KMS-11 (cell line): ENCODE results near the gene EPG5.

Experiments
- H2AFZ ChIP-seq: fragments of 200-600 bp; sonication (generic); 2 replicates; pipeline ENCODE4 v1.6.1; 2016; ENCODE audit warnings: antibody characterized with exemption, mixed run types, low read depth
- H3K27ac ChIP-seq: fragments of 200-600 bp; sonication (generic); 2 replicates; pipeline ENCODE4 v1.6.1; 2016; ENCODE audit warnings: mild to moderate bottlenecking, mixed run types
- H3K27me3 ChIP-seq: fragments of 200-600 bp; sonication (generic); 2 replicates; pipeline ENCODE4 v1.6.1; 2017; ENCODE audit warnings: mild to moderate bottlenecking, low read depth, mixed run types, moderate library complexity; ENCODE audit not compliant: insufficient read depth
- H3K36me3 ChIP-seq: fragments of 200-600 bp; sonication (generic); 2 replicates; pipeline ENCODE4 v1.6.1; 2017; ENCODE audit warnings: mild to moderate bottlenecking, mixed run types; ENCODE audit not compliant: insufficient read depth
- H3K4me1 ChIP-seq: fragments of 200-600 bp; sonication (generic); 2 replicates; pipeline ENCODE4 v1.6.1; 2016; ENCODE audit warnings: mild to moderate bottlenecking, low read depth, mixed run types; ENCODE audit not compliant: poor library complexity, severe bottlenecking
- H3K4me2 ChIP-seq: fragments of 200-600 bp; sonication (generic); 2 replicates; pipeline ENCODE4 v1.7.0; 2016; ENCODE audit warnings: mild to moderate bottlenecking, mixed run types
- H3K4me3 ChIP-seq: fragments of 200-600 bp; sonication (generic); IDR thresholded peaks from 2 replicates; pipeline ENCODE4 v1.6.1; 2017; ENCODE audit warnings: low read depth, low read length, mixed read lengths; ENCODE audit not compliant: insufficient read depth
- H3K79me2 ChIP-seq: fragments of 200-600 bp; sonication (generic); 2 replicates; pipeline ENCODE4 v1.6.1; 2016; ENCODE audit warnings: low read depth, mixed run types; ENCODE audit not compliant: insufficient read depth
- H3K9ac ChIP-seq: fragments of 200-600 bp; sonication (generic); 2 replicates; pipeline ENCODE4 v1.6.1; 2016; ENCODE audit warnings: mild to moderate bottlenecking, mixed run types
- H4K20me1 ChIP-seq: fragments of 200-600 bp; sonication (generic); 2 replicates; pipeline ENCODE4 v1.6.1; 2016; ENCODE audit warnings: mild to moderate bottlenecking, mixed run types; ENCODE audit not compliant: insufficient read depth
- CTCF ChIP-seq: fragments of 200-600 bp; sonication (generic); conservative IDR thresholded peaks from 2 replicates; pipeline ENCODE4 v1.6.1; 2017; ENCODE audit warnings: low read depth, mild to moderate bottlenecking, antibody characterized with exemption, low read length, moderate library complexity, mixed read lengths

EPG5 gene

GRCh38 chr18:45913276-45913675, 53.9 kb downstream of the EPG5 start:
- H2AFZ ChIP-seq, result no peak overlapping the region
- peaks cover 5% of the 10 kb centered on the region; the same call in 1 of the 2 replicates for H3K36me3 ChIP-seq

GRCh38 chr18:45910405-45911023, 56.6 kb downstream of the EPG5 start:
- no peak overlapping the region for H3K27ac ChIP-seq
- no peak overlapping the region for H2AFZ ChIP-seq
- peak; percentile 97 for TF ChIP-seq CTCF
- H3K79me2 ChIP-seq, result no peaks in the 10 kb centered on the region
- no peaks in the 10 kb centered on the region for H3K4me1 ChIP-seq
- no peaks in the 10 kb centered on the region for H3K27me3 ChIP-seq
- H3K36me3 ChIP-seq, result peaks cover 5% of the 10 kb centered on the region; the same call in 1 of the 2 replicates
- no peak overlapping the region for H3K9ac ChIP-seq
- H4K20me1 ChIP-seq, result no peaks in the 10 kb centered on the region
- H3K4me3 ChIP-seq, result no peak overlapping the region
- no peak overlapping the region for H3K4me2 ChIP-seq

More at GRCh38 chr18:45913276-45913675, 53.9 kb downstream of the EPG5 start:
- H3K4me3 ChIP-seq, result no peak overlapping the region
- H3K27me3 ChIP-seq, result no peaks in the 10 kb centered on the region
- H3K9ac ChIP-seq, result no peak overlapping the region
- no peaks in the 10 kb centered on the region for H4K20me1 ChIP-seq
- no peak overlapping the region for H3K27ac ChIP-seq
- H3K4me2 ChIP-seq, result no peak overlapping the region
- no peak for TF ChIP-seq CTCF
- no peaks in the 10 kb centered on the region for H3K4me1 ChIP-seq
- H3K79me2 ChIP-seq, result no peaks in the 10 kb centered on the region

- no peak overlapping the region for H3K4me2 ChIP-seq
- no peaks in the 10 kb centered on the region for H3K36me3 ChIP-seq
- H3K27ac ChIP-seq, result no peak overlapping the region
- H3K4me3 ChIP-seq, result no peak overlapping the region
- no peak for TF ChIP-seq CTCF
- H3K4me1 ChIP-seq, result no peaks in the 10 kb centered on the region
- H3K79me2 ChIP-seq, result no peaks in the 10 kb centered on the region
- H4K20me1 ChIP-seq, result no peaks in the 10 kb centered on the region
- H3K9ac ChIP-seq, result no peak overlapping the region
- H2AFZ ChIP-seq, result no peak overlapping the region
- H3K27me3 ChIP-seq, result no peaks in the 10 kb centered on the region
These were observed 65.4 kb downstream of the EPG5 start for GRCh38 chr18:45901654-45902210.

- no peaks in the 10 kb centered on the region for H3K27me3 ChIP-seq
- no peaks in the 10 kb centered on the region for H4K20me1 ChIP-seq
- H3K9ac ChIP-seq, result no peak overlapping the region
- no peaks in the 10 kb centered on the region for H3K36me3 ChIP-seq
- no peak overlapping the region for H2AFZ ChIP-seq
- no peak overlapping the region for H3K4me2 ChIP-seq
- H3K4me1 ChIP-seq, result no peaks in the 10 kb centered on the region
- no peak overlapping the region for H3K27ac ChIP-seq
- TF ChIP-seq CTCF, result no peak
- no peaks in the 10 kb centered on the region for H3K79me2 ChIP-seq
- H3K4me3 ChIP-seq, result no peak overlapping the region
These were observed 66.5 kb downstream of the EPG5 start for GRCh38 chr18:45900623-45901022.
